Activated CD8-positive, alpha-beta T cell treated with anti-CD3 and anti-CD28 coated beads for 36 hours (primary cell): ENCODE measurements around the gene ZNF318. TPM values are rescaled to one million over a fixed set of nuclear protein-coding genes. Genes with fewer than 3 reads are reported as not detected.
A peak's percentile ranks its signal among the peaks of the same experiment; 100 is the strongest.

Experiments
- ATAC-seq: fragments of 200-7000 bp; cut with Tn5 transposase; one replicate; pipeline ENCODE4 v1.10.0; 2021; ENCODE audit warnings: mild to moderate bottlenecking, moderate library complexity
- CTCF ChIA-PET: fragments of 350-600 bp; sonication (Branson Sonifier 250); formaldehyde crosslinking; loops from one replicate; lab custom pipeline; 2021; ENCODE audit warnings: antibody characterized with exemption; lab: Charles Lee
- POLR2A ChIA-PET: fragments of 350-600 bp; sonication (Branson Sonifier 250); formaldehyde crosslinking; loops from one replicate; lab custom pipeline; 2021; ENCODE audit warnings: antibody characterized with exemption; lab: Charles Lee
- DNase-seq: peaks from one replicate; pipeline ENCODE4 v3.0.0-alpha.2; 2020
- H3K27ac Mint-ChIP-seq: one replicate; pipeline ENCODE4 v1.8.0; 2021; ENCODE audit warnings: mild to moderate bottlenecking, mixed read lengths
- H3K27me3 Mint-ChIP-seq: one replicate; pipeline ENCODE4 v1.8.0; 2021; ENCODE audit warnings: mixed read lengths
- H3K36me3 Mint-ChIP-seq: one replicate; pipeline ENCODE4 v1.8.0; 2021; ENCODE audit warnings: low read depth, mixed read lengths
- H3K4me1 Mint-ChIP-seq: one replicate; pipeline ENCODE4 v1.8.0; 2021; ENCODE audit warnings: low read depth, mixed read lengths
- H3K4me3 Mint-ChIP-seq: one replicate; pipeline ENCODE4 v1.8.0; 2021; ENCODE audit warnings: mild to moderate bottlenecking, moderate library complexity, mixed read lengths
- H3K9me3 Mint-ChIP-seq: one replicate; pipeline ENCODE4 v1.8.0; 2021; ENCODE audit warnings: mixed read lengths
- intact Hi-C: fragments of 100-400 bp; cut with micrococcal nuclease; formaldehyde crosslinking; loops from one replicate; pipeline ENCODE4 v1.10.0; 2022
- total RNA-seq, 2 experiments: library from RNA; stranded (reverse); gene quantifications; one replicate each; pipeline ENCODE4 v1.2.3, GENCODE V29; 2021
- TF ChIP-seq, protein P1 (sequence below): fragments of 200-600 bp; IDR thresholded peaks from one replicate; pipeline ENCODE4 v1.8.0; 2022; ENCODE audit warnings: antibody characterized with exemption, mild to moderate bottlenecking

The ZNF318 gene
- total RNA-seq, 2 experiments from 2014 or later = 13.1 to 13.5 TPM

- Mint-ChIP-seq H3K27me3 (peaks cover 3% of the 10 kb centered on the region), H3K9me3 (no peaks in the 10 kb centered on the region), H3K4me3 (no peak overlapping the region), H3K27ac (no peak overlapping the region), H3K36me3 (no peaks in the 10 kb centered on the region), H3K4me1 (peaks cover 6% of the 10 kb centered on the region)
- intact Hi-C loops = no loop called here
- ChIA-PET POLR2A (no interaction called here), CTCF (interaction anchor here (1.0 to 1.5 kb wide), 3 partner anchors 11 to 84 kb away, joined by 3 to 4 read pairs (median 3); no protein-coding TSS in a partner anchor)
- TF ChIP-seq, protein P1, sequence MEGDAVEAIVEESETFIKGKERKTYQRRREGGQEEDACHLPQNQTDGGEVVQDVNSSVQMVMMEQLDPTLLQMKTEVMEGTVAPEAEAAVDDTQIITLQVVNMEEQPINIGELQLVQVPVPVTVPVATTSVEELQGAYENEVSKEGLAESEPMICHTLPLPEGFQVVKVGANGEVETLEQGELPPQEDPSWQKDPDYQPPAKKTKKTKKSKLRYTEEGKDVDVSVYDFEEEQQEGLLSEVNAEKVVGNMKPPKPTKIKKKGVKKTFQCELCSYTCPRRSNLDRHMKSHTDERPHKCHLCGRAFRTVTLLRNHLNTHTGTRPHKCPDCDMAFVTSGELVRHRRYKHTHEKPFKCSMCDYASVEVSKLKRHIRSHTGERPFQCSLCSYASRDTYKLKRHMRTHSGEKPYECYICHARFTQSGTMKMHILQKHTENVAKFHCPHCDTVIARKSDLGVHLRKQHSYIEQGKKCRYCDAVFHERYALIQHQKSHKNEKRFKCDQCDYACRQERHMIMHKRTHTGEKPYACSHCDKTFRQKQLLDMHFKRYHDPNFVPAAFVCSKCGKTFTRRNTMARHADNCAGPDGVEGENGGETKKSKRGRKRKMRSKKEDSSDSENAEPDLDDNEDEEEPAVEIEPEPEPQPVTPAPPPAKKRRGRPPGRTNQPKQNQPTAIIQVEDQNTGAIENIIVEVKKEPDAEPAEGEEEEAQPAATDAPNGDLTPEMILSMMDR = no peak
- ATAC-seq (no peak), DNase-seq (no peak)
Measured at GRCh38 chr6:43313813-43314212, 55.6 kb downstream of the ZNF318 start.

DNA sequence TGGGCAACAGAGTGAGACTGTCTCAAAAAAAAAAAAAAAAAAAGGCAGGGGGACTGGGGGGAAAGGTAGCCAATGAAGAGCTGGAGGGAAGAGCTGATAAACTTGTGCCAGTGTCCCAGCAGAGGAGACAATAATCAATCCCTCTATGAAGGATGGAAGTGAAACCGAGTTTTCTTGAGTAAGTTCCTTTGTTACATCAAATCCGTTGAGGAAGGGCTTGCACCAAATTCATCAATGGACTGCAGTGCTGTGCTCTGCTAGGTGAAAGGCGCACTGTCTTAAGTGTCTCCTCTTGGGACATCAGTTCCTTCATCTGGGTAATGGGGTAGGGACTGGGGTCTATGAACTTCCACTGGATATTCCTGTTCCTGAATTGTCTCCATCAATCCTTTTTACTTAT, 57.8 kb downstream of the ZNF318 start:
- ATAC-seq (no peak), DNase-seq (no peak)
- ChIA-PET POLR2A (interaction anchor here (2.1 kb wide), 1 partner anchor 82 kb away, joined by 6 read pairs; the partner anchor contains the start of gene DNPH1), CTCF (no interaction called here)
- intact Hi-C loops = no loop called here
- Mint-ChIP-seq H3K36me3 (no peaks in the 10 kb centered on the region), H3K27ac (no peak overlapping the region), H3K9me3 (no peaks in the 10 kb centered on the region), H3K4me1 (peaks cover 8% of the 10 kb centered on the region), H3K27me3 (peaks cover 3% of the 10 kb centered on the region), H3K4me3 (no peak overlapping the region)
- TF ChIP-seq, protein P1 = no peak

DNA sequence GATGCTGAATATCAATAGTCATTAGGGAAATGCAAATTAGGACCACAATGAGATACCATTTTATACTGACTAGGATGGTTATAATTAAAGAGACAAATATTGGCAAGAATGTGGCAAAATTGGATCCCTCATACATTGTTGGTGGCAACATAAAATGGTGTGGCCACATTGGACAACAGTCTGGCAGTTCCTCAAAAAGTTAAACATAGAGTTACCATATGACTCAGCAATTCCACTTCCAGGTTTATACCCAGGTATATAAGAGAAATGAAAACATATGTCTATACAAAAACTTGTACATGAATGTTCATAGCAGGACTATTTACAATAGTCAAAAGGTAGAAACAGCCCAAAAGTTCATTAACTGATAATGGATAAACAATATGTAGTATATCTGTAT, 58.8 kb downstream of the ZNF318 start:
- CTCF ChIA-PET = no interaction called here
- H3K27ac Mint-ChIP-seq = no peak overlapping the region
- POLR2A ChIA-PET = no interaction called here
- ATAC-seq (no peak), DNase-seq (no peak)
- intact Hi-C loops = no loop called here
- TF ChIP-seq, protein P1 = no peak
- no peaks in the 10 kb centered on the region for H3K36me3 Mint-ChIP-seq
- H3K9me3 Mint-ChIP-seq = no peaks in the 10 kb centered on the region
- no peak overlapping the region for H3K4me3 Mint-ChIP-seq
- H3K4me1 Mint-ChIP-seq = peaks cover 8% of the 10 kb centered on the region
- peaks cover 3% of the 10 kb centered on the region for H3K27me3 Mint-ChIP-seq

GRCh38 chr6:43310134-43310533, 59.3 kb downstream of the ZNF318 start:
- DNase-seq (no peak), ATAC-seq (no peak)
- TF ChIP-seq, protein P1 = no peak
- peaks cover 3% of the 10 kb centered on the region for H3K27me3 Mint-ChIP-seq
- ChIA-PET CTCF (interaction anchor here (1.4 to 3.4 kb wide), 4 partner anchors 12 to 196 kb away, joined by 4 to 25 read pairs (median 21); partner anchors contain the start of gene SLC22A7), POLR2A (interaction anchor here (1.2 kb wide), 1 partner anchor 10 kb away, joined by 3 read pairs; no protein-coding TSS in a partner anchor)
- no peaks in the 10 kb centered on the region for H3K9me3 Mint-ChIP-seq
- no peak overlapping the region for H3K27ac Mint-ChIP-seq
- H3K4me3 Mint-ChIP-seq = no peak overlapping the region
- intact Hi-C loops = no loop called here
- H3K36me3 Mint-ChIP-seq = no peaks in the 10 kb centered on the region
- H3K4me1 Mint-ChIP-seq = peaks cover 8% of the 10 kb centered on the region

- intact Hi-C loops = no loop called here
Measured at GRCh38 chr6:43308990-43309477, 60.4 kb downstream of the ZNF318 start.

More at GRCh38 chr6:43308990-43309477, 60.4 kb downstream of the ZNF318 start:
- ChIA-PET CTCF (interaction anchor here (0.8 to 3.4 kb wide), 21 partner anchors 9 to 197 kb away, joined by 3 to 25 read pairs (median 6); partner anchors contain the start of gene SLC22A7), POLR2A (interaction anchor here (0.6 to 1.3 kb wide), 3 partner anchors 11 to 146 kb away, joined by 3 read pairs; partner anchors contain the start of gene DLK2)
- no peak for ATAC-seq
- H3K9me3 Mint-ChIP-seq = no peaks in the 10 kb centered on the region
- H3K36me3 Mint-ChIP-seq = no peaks in the 10 kb centered on the region
- no peak for DNase-seq
- no peak overlapping the region for H3K27ac Mint-ChIP-seq
- peaks cover 3% of the 10 kb centered on the region for H3K27me3 Mint-ChIP-seq
- TF ChIP-seq, protein P1 = no peak
- H3K4me3 Mint-ChIP-seq = peak overlapping the region; percentile 74
- peaks cover 8% of the 10 kb centered on the region for H3K4me1 Mint-ChIP-seq
